H9 (cell line): ENCODE data around the gene DBNDD2. TPM values are rescaled to one million over a fixed set of nuclear protein-coding genes. Genes with fewer than 3 reads are reported as not detected.
A peak's percentile ranks its signal among the peaks of the same experiment; 100 is the strongest.

ENCODE experiments used
- DNase-seq: peaks from one replicate; pipeline ENCODE4 v3.0.0-alpha.2; 2017
- H2AFZ ChIP-seq: one replicate; pipeline ENCODE4 v1.6.1; 2013; ENCODE audit warnings: mild to moderate bottlenecking, low read length, control low read depth, moderate library complexity
- H2AK5ac ChIP-seq: 2 replicates; pipeline ENCODE4 v1.6.1; 2013; ENCODE audit warnings: low read length, control low read depth, mixed read lengths; ENCODE audit not compliant: insufficient read length
- H2BK120ac ChIP-seq: one replicate; pipeline ENCODE4 v1.6.1; 2013; ENCODE audit warnings: low read depth, mild to moderate bottlenecking, low read length, control low read depth, inconsistent platforms; ENCODE audit not compliant: poor library complexity, severe bottlenecking
- H2BK12ac ChIP-seq: 2 replicates; pipeline ENCODE4 v1.6.1; 2013; ENCODE audit warnings: low read length, control low read depth, mixed read lengths, low read depth; ENCODE audit not compliant: insufficient read length
- H2BK15ac ChIP-seq: 2 replicates; pipeline ENCODE4 v1.6.1; 2013; ENCODE audit warnings: low read depth, low read length, control low read depth
- H2BK20ac ChIP-seq: one replicate; pipeline ENCODE4 v1.6.1; 2013; ENCODE audit warnings: low read depth, mild to moderate bottlenecking, low read length, control low read depth, inconsistent platforms; ENCODE audit not compliant: poor library complexity, severe bottlenecking
- H2BK5ac ChIP-seq: 2 replicates; pipeline ENCODE4 v1.6.1; 2013; ENCODE audit warnings: low read length, control low read depth, mixed read lengths; ENCODE audit not compliant: insufficient read length
- H3K14ac ChIP-seq: 2 replicates; pipeline ENCODE4 v1.6.1; 2013; ENCODE audit warnings: low read length, control low read depth; ENCODE audit not compliant: insufficient read depth
- H3K18ac ChIP-seq: 2 replicates; pipeline ENCODE4 v1.6.1; 2013; ENCODE audit warnings: low read depth, mild to moderate bottlenecking, mixed read lengths, low read length, control low read depth; ENCODE audit not compliant: insufficient read length
- H3K23ac ChIP-seq: 2 replicates; pipeline ENCODE4 v1.6.1; 2013; ENCODE audit warnings: low read length, control low read depth, mixed read lengths, low read depth; ENCODE audit not compliant: insufficient read length
- H3K23me2 ChIP-seq: 2 replicates; pipeline ENCODE4 v1.6.1; 2013; ENCODE audit warnings: low read depth, mild to moderate bottlenecking, mixed read lengths, low read length, control low read depth; ENCODE audit not compliant: insufficient read length, poor library complexity, severe bottlenecking
- H3K27ac ChIP-seq: 2 replicates; pipeline ENCODE4 v1.5.1; 2013; ENCODE audit warnings: low read length, control low read depth, mixed read lengths, low read depth; ENCODE audit not compliant: insufficient read length
- H3K27me3 ChIP-seq: 2 replicates; pipeline ENCODE4 v1.6.1; 2013; ENCODE audit warnings: low read length, control low read depth, inconsistent platforms; ENCODE audit not compliant: insufficient read depth
- H3K4ac ChIP-seq: 2 replicates; pipeline ENCODE4 v1.6.1; 2013; ENCODE audit warnings: low read depth, mild to moderate bottlenecking, control low read depth, inconsistent platforms, low read length, moderate library complexity
- H3K4me1 ChIP-seq: 2 replicates; pipeline ENCODE4 v1.6.1; 2013; ENCODE audit warnings: low read length, control low read depth, inconsistent platforms; ENCODE audit not compliant: insufficient read depth
- H3K4me2 ChIP-seq: 2 replicates; pipeline ENCODE4 v1.6.1; 2013; ENCODE audit warnings: low read length, control low read depth, mixed read lengths; ENCODE audit not compliant: insufficient read length, insufficient read depth
- H3K56ac ChIP-seq: 2 replicates; pipeline ENCODE4 v1.6.1; 2013; ENCODE audit warnings: low read depth, mild to moderate bottlenecking, mixed read lengths, low read length, control low read depth; ENCODE audit not compliant: insufficient read length
- H3K79me1 ChIP-seq: 2 replicates; pipeline ENCODE4 v1.6.1; 2013; ENCODE audit warnings: low read depth, mild to moderate bottlenecking, moderate library complexity, low read length, control low read depth, inconsistent platforms; ENCODE audit not compliant: insufficient read depth, poor library complexity, severe bottlenecking
- H3K79me2 ChIP-seq: 2 replicates; pipeline ENCODE4 v1.6.1; 2013; ENCODE audit warnings: low read length, control low read depth, inconsistent platforms; ENCODE audit not compliant: insufficient read depth
- H3K9ac ChIP-seq: 2 replicates; pipeline ENCODE4 v1.6.1; 2013; ENCODE audit warnings: low read length, control low read depth, mixed read lengths; ENCODE audit not compliant: insufficient read length; ENCODE audit errors: extremely low read depth
- H3K9me3 ChIP-seq: one replicate; pipeline ENCODE4 v1.6.1; 2013; ENCODE audit warnings: low read depth, low read length, inconsistent platforms; ENCODE audit not compliant: control insufficient read depth
- H3T11ph ChIP-seq: one replicate; pipeline ENCODE4 v1.6.1; 2013; ENCODE audit warnings: mild to moderate bottlenecking, low read length, control low read depth, inconsistent platforms
- H4K20me1 ChIP-seq: one replicate; pipeline ENCODE4 v1.6.1; 2013; ENCODE audit not compliant: control insufficient read depth, insufficient read length, insufficient read depth
- H4K5ac ChIP-seq: 2 replicates; pipeline ENCODE4 v1.6.1; 2013; ENCODE audit warnings: low read depth, mild to moderate bottlenecking, mixed read lengths, low read length, control low read depth; ENCODE audit not compliant: insufficient read length
- H4K8ac ChIP-seq: replicated peaks from 2 replicates; pipeline ENCODE4 v1.6.1; 2013; ENCODE audit warnings: low read length, control low read depth, mixed read lengths, low read depth; ENCODE audit not compliant: insufficient read length
- H4K91ac ChIP-seq: 2 replicates; pipeline ENCODE4 v1.6.1; 2013; ENCODE audit warnings: low read depth, mild to moderate bottlenecking, moderate library complexity, mixed read lengths, low read length, control low read depth; ENCODE audit not compliant: insufficient read length
- H3K27ac Mint-ChIP-seq, 3 experiments: 2 replicates in 2 of 3; 3 replicates in 1 of 3; pipeline ENCODE4 v1.8.0; 2020 to 2021; ENCODE audit warnings: mixed read lengths in 3 of 3, mild to moderate bottlenecking in 1 of 3, moderate library complexity in 1 of 3
- H3K27me3 Mint-ChIP-seq: 2 replicates; pipeline ENCODE4 v1.8.0; 2021; ENCODE audit warnings: low read depth, mild to moderate bottlenecking, moderate library complexity, mixed read lengths
- H3K36me3 Mint-ChIP-seq, 3 experiments: 2 replicates in 2 of 3; 3 replicates in 1 of 3; pipeline ENCODE4 v1.8.0; 2020 to 2021; ENCODE audit warnings: low read depth in 3 of 3, mixed read lengths in 3 of 3; ENCODE audit not compliant: insufficient read depth in 1 of 3
- H3K4me1 Mint-ChIP-seq, 2 experiments: 2 replicates each; pipeline ENCODE4 v1.8.0; 2020; ENCODE audit warnings: mixed read lengths in 2 of 2
- H3K4me3 Mint-ChIP-seq, 2 experiments: 2 replicates in 1 of 2; 3 replicates in 1 of 2; pipeline ENCODE4 v1.8.0; 2020 to 2021; ENCODE audit warnings: mild to moderate bottlenecking in 2 of 2, mixed read lengths in 2 of 2, moderate library complexity in 1 of 2
- H3K9me3 Mint-ChIP-seq, 2 experiments: 2 replicates in 1 of 2; 3 replicates in 1 of 2; pipeline ENCODE4 v1.8.0; 2020; ENCODE audit warnings: mild to moderate bottlenecking in 2 of 2, mixed read lengths in 2 of 2, moderate library complexity in 1 of 2
- CTCF ChIP-seq: fragments of 200-600 bp; sonication (generic); conservative IDR thresholded peaks from 3 replicates; pipeline ENCODE4 v1.8.0; 2021; ENCODE audit warnings: antibody characterized with exemption, mild to moderate bottlenecking
- WGBS: extraction: QIAGEN DNeasy Blood & Tissue Kit; methylation state at CpG from one replicate; pipeline ENCODE4 v1.1.7; 2013; ENCODE audit warnings: missing lambda C conversion rate, low lambda C conversion rate, mixed read lengths; ENCODE audit not compliant: insufficient read length; ENCODE audit errors: extremely low coverage; 5-methylcytosine and 5-hydroxymethylcytosine counted together
- total RNA-seq: library from RNA; stranded (reverse); gene quantifications from 2 replicates; pipeline ENCODE4 v1.2.1, GENCODE V29; 2021

The DBNDD2 gene
- total RNA-seq, 1 experiment from 2014 or later, result 39.1 TPM

GRCh38 chr20:45368221-45368980 is 39.7 kb upstream of the DBNDD2 start:
- Histone ChIP-seq H3K9me3 (no peaks in the 10 kb centered on the region), H3K18ac (no peak overlapping the region), H3K23me2 (peaks cover 14% of the 10 kb centered on the region), H3K14ac (no peak overlapping the region), H2BK20ac (no peak overlapping the region), H3K56ac (no peak overlapping the region), H2AFZ (no peak overlapping the region), H3K23ac (no peak overlapping the region), H2BK12ac (no peak overlapping the region), H3K9ac (no peak overlapping the region), H2AK5ac (no peak overlapping the region), H2BK15ac (no peak overlapping the region), H4K8ac (no peak overlapping the region), H3T11ph (no peak overlapping the region), H4K5ac (no peak overlapping the region), H3K4me1 (peaks cover 6% of the 10 kb centered on the region; the same call in 1 of the 2 replicates), H3K79me2 (no peaks in the 10 kb centered on the region; the same call in 1 of the 2 replicates), H2BK5ac (no peak overlapping the region), H2BK120ac (no peak overlapping the region), H4K91ac (no peak overlapping the region), H3K4me2 (no peak overlapping the region), H3K79me1 (peaks cover 2% of the 10 kb centered on the region), H3K27ac (no peak overlapping the region), H3K27me3 (peaks cover 2% of the 10 kb centered on the region; the same call in 1 of the 2 replicates), H3K4ac (no peak overlapping the region), H4K20me1 (no peaks in the 10 kb centered on the region)
- Mint-ChIP-seq H3K27ac (no peak overlapping the region), H3K36me3 (peaks cover 6 to 35% (median 20%) of the 10 kb centered on the region in 3 experiments; a peak in 6 of 7 replicates), H3K9me3 (no peaks in the 10 kb centered on the region), H3K27me3 (peaks cover 13% of the 10 kb centered on the region), H3K4me3 (no peak overlapping the region), H3K4me1 (peaks cover 17 to 18% of the 10 kb centered on the region in 2 experiments)
- WGBS, result no CpG with 5 or more reads among the region's 6 CpGs
- no peak for TF ChIP-seq CTCF
- DNase-seq, result peak; percentile 3
